ENCODE data around the gene FAM222A.
A peak's percentile ranks its signal among the peaks of the same experiment; 100 is the strongest.

FAM222A gene

GRCh38 chr12:109771746-109772621, 58.4 kb downstream of the FAM222A start:
- H3K4me3 ChIP-seq (ENCODE audit: low read depth, low read length), result no peak overlapping the region
- no peak for DNase-seq (ENCODE audit: low read depth)
- TF ChIP-seq CTCF (conservative IDR thresholded peaks at IDR 0.05; ENCODE audit: low read depth, low read length), result peak; percentile 24

- DNase-seq (ENCODE audit: low read depth), result no peak
- H3K4me3 ChIP-seq (ENCODE audit: low read depth, low read length), result no peak overlapping the region
- TF ChIP-seq CTCF (conservative IDR thresholded peaks at IDR 0.05; ENCODE audit: low read depth, low read length), result no peak
Measured at GRCh38 chr12:109772622-109773321, 59.1 kb downstream of the FAM222A start.

GRCh38 chr12:109773384-109774011, 59.9 kb downstream of the FAM222A start:
- TF ChIP-seq CTCF (conservative IDR thresholded peaks at IDR 0.05; ENCODE audit: low read depth, low read length), result no peak
- H3K4me3 ChIP-seq (ENCODE audit: low read depth, low read length), result no peak overlapping the region
- no peak for DNase-seq (ENCODE audit: low read depth)

- peak; percentile 97 for TF ChIP-seq CTCF (conservative IDR thresholded peaks at IDR 0.05; ENCODE audit: low read depth, low read length)
- DNase-seq (ENCODE audit: low read depth), result peak; percentile 77
- H3K4me3 ChIP-seq (ENCODE audit: low read depth, low read length), result no peak overlapping the region
Measured at GRCh38 chr12:109775172-109775881, 61.7 kb downstream of the FAM222A start.

- DNase-seq (ENCODE audit: low read depth), result no peak
- H3K4me3 ChIP-seq (ENCODE audit: low read depth, low read length), result no peak overlapping the region
- no peak for TF ChIP-seq CTCF (conservative IDR thresholded peaks at IDR 0.05; ENCODE audit: low read depth, low read length)
Measured at GRCh38 chr12:109776624-109777023, 63.0 kb downstream of the FAM222A start.

- TF ChIP-seq CTCF (conservative IDR thresholded peaks at IDR 0.05; ENCODE audit: low read depth, low read length), result no peak
- no peak overlapping the region for H3K4me3 ChIP-seq (ENCODE audit: low read depth, low read length)
- DNase-seq (ENCODE audit: low read depth), result peak; percentile 27
Measured at GRCh38 chr12:109777544-109777943, 63.9 kb downstream of the FAM222A start.
